Kasumi-1 (cell line): Measurements from ENCODE around the gene CCDC57.
"Not testable (repeated sequence)": the region's sequence is repeated elsewhere in the genome, so short reads cannot be mapped to it uniquely, and the experiment has no call there.

Experiments used
- DNase-seq, 2 experiments: peaks; one replicate each; lab custom pipeline; 2025; lab: John Stamatoyannopoulos, UW

Gene CCDC57

GRCh38 chr17:82223517-82223916, 10.9 kb upstream of the CCDC57 start:
- DNase-seq, result no peak

DNA sequence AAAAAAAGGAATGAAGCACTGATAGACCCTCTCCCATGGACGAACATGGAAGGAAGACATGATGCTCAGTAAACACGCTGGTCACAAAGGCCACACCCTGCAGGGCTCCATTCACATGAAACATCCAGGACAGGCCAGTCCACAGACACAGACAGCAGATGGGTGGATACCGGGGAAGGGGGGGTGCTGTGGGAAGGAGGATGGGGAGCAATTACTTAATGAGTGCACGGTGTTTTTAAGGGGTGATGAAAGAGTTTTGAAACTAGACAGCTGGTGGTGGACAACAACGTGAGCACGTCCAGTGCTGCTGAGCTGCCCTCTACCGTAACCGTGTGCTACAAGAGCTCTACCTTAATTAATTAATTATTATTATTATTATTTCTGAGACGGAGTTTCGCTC, 10.2 kb upstream of the CCDC57 start:
- DNase-seq, result no peak

GRCh38 chr17:82221341-82221902, 8.8 kb upstream of the CCDC57 start:
- no peak for DNase-seq

DNA sequence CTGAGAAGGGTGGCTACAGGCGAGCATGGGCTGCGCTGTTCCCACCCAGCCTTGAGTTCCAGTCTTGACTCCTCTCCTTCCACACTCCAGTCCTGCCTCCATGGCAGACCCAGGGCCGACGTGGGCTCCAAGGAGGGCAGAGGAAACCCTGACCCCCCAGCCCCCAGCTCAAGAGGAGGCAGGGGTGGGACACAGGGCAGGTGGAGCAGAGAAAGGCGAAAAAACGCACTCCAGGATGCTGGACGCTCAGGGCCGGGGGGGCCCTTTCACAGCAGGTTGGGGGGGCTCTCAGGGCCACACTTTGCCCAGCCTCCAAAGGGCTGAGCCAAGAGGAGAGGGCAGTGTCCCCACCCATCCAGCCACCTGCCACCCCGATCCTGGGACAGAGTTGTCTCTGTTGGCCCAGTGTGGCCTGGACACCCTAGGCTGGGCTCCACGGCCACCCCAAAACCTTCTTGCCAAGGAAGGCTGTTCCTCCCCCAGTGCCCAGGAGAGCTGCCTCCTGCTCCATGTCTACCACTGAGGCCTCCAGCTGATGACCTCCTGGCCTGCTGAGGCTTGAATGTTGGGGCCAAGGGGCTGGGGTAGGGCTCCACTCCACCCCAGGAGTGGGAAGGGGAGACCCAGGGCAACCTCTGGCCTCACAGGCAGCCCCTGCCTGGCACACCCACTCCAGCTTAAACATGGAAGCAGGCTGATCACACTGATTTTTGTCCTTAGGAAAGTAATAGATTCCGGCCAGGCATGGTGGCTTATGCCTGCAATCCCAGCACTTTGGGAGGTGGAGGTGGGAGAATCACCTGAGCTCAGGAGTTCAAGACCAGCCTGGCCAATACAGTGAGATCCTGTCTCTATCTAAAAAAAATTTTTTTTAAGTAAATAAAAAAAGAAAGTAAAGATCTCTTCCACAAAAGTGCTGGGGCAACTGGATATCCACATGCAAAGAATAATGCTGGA, 7.4 kb upstream of the CCDC57 start:
- DNase-seq, result no peak

- no peak for DNase-seq
Measured at GRCh38 chr17:82219083-82219482, 6.4 kb upstream of the CCDC57 start.

DNA sequence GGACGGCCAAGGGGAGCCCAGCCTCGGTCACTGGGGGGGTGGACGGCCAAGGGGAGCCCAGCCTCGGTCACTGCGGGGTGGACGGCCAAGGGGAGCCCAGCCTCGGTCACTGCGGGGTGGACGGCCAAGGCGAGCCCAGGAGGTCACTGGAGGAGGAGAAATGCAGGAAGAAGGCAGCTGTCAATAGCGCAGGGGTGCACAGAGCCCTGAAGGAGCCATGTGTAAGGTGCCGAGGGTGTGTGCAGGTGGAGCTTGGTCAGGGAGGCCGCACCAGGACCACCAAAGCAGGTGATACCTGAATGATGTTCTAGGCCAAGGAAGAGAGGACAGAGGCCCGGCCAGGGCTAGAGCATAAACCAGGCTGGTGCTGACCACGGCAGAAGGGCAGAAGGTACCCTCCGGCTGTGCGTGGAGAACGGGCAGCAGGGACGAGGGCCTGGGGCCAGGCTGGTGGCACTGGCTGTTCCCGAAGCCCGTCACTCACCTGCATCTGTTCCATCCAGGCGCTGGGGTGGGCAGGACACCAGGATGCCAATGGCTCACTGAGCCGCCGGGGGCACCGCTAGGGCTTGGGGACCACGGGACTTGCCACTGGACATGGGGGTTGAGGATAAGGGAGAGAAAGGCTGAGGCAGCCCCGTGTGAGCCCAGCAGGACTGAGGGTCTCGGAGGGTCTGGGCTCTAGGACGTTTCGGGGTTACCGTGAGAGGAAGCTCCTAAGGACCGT, 5.9 kb upstream of the CCDC57 start:
- no peak for DNase-seq

- DNase-seq, result no peak
Measured at GRCh38 chr17:82217530-82218204, 5.0 kb upstream of the CCDC57 start.

- DNase-seq, result no peak
Measured at GRCh38 chr17:82217120-82217529, 4.5 kb upstream of the CCDC57 start.

- DNase-seq, result peak; percentile 86 to 89
Measured at GRCh38 chr17:82216301-82217119, 3.9 kb upstream of the CCDC57 start.

DNA sequence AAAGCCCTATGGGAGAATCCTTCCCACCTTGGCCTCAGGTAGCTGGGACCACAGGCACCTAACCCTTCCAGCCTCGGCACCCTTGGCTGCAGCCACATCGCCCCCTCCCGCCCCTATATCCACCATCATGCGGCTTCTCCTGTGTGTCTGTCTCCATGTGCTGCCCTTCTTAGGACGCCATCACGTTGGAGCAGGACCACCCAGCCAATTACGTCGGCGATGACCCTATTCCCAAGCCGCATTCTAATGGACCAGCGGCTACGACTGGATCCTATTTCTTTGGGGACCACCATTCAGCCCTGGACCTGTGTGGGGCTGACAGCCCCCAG, 3.3 kb upstream of the CCDC57 start:
- DNase-seq, result no peak

- DNase-seq, result peak; percentile 87 to 88
Measured at GRCh38 chr17:82215095-82215971, 2.7 kb upstream of the CCDC57 start.

DNA sequence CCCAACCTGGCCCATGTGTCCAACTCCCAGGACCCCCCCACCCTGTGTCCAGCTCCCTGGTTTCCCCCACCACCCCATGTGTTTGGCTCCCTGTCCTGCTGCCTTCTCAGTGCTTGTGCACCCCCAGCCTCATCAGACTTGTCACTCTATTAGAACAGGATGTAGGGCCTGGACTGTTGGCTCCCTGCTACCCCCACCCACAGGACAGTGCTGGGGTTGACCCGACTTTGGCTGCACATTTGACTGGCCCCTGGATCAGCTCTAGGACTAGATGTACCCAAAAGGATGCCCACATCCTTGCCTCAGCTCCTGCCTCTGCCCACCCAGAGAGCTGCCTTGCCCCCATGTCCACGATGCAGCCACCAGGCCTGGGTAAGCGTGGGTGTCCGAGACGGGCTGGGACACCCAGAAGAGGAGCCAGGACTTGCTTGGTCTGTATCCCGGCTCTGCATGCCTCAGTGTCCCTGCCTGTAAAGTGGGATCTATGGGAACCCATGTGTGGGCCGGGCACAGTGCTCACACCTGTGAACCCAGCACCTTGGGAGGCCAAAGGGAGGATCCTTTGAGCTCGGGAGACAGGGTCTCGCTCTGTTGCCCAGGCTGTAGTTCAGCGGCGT, 1.5 kb upstream of the CCDC57 start:
- no peak for DNase-seq

- DNase-seq, result peak in 1 of 2 experiments; percentile 37
Measured at GRCh38 chr17:82213251-82214011, 789 bp upstream of the CCDC57 start.

DNA sequence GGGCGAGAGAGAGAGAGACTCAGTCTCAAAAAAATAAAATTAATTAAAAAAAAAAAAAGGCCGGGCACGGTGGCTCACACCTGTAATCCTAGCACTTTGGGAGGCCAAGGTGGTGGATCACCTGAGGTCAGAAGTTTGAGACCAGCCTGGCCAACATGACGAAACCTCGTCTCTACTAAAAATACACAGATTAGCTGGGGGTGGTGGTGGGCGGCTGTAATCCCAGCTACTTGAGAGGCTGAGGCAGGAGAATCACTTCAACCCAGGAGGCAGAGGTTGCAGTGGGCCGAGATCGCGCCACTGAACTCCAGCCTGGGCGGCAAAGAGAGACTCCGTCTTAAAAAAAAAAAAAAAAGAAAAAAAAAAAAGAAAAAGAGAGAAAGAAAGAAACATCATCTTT, 2.0 kb downstream of the CCDC57 start:
- DNase-seq, result not testable (repeated sequence)

DNA sequence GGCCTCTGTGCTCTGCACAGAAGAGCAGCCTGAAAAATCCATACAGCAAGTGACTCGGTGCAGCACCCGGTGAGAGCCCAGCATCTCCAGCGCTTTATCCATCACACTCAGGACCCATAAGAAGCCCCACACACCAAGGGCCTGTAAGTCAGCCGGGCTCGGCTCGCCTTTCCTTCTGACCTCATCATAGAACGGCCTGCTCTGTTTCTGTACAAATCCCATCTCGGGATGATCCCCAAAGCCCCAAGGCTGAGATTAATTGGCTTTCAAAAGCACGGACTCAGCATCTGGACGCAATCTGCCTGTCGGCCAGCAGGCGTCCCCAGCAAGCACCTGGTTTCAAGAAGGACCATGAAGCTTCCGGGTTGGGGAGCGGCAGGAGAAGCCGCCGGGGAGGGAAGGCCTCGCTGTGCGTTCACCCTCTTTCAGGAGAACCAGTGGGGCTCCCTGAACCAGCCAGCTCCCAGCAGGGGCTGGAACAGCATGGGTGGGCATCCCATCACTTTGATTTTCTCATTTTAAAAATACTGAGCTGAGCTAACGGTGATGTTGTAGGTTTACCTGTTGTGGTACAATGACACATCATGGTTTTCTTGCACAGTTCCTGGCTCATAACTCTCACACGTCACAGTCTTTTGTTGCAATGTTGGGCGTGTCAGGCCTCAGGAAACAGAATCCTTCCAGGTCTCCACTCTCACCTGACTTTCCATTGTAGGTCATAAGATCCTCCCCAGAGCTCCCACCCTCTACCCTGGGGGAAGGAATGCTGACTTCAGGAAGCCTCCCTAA, 6.7 kb downstream of the CCDC57 start:
- DNase-seq, result peak; percentile 92 to 96

DNA sequence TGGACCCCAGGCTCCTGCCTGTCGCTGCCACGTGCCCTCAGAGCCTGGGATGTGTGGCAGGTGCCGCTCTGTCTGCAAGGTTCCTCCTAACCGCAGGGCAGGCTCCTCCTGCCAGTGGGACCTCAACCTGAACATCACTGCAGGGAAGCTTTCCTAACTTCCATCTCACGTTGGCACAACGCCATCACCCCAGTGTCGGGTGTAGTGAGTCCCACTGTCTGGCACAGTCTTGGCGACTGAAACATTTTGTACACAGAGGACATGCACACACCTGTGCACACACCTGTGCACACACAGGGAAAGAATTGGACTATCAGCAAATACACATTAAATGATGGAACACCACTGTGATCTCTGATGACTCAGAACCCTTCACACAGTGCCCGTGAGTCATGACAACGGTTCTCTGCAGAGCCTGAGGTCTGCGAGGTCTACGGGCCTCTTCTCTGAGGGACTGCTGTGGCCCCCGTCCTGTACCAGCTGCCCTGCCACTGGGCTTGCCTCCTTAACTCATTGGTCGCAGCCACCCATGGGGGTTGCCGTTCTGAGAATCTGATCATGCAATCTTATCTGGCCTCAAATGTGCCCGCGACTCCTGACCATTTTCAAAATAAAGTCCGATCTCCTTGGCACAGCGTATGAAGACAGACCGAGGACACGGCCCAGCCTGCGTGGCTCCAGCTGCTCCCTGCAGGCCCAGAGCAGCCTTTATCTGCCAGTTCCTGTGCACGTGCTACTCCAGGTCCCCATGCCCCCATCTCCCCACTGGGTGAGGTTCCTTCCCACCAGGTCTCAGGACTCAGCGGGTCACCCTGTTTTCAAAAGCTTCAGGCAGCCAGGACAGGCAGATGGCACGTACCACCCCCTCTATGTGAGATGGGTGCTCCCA, 7.6 kb downstream of the CCDC57 start:
- peak; percentile 70 to 71 for DNase-seq

DNA sequence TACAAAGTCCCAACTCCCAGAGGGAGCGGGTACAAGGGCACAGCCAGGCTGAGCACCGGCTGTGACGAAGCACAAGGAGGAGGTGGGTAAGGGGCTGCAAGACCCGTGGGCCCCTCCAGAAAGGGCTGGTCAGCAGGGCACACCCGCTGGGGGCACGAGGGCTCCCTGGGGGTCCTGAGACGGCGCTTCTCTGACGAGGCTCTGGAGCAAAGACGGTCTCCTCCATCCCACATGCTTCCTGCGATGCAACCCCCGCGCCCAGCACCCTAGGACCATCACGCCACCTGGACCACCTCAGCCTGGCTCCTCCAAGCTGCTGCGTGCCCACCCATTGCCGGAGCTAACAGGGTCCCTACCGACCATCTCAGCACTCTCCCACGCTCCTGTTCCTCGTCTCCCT, 8.7 kb downstream of the CCDC57 start:
- no peak for DNase-seq
